Ovary (tissue), 9 donors: ENCODE results near the gene NELFB. TPM values are rescaled to one million over a fixed set of nuclear protein-coding genes. Genes with fewer than 3 reads are reported as not detected.

Experiments
- DNase-seq, 5 donors: peaks; one replicate each; pipeline ENCODE4 v3.0.0-alpha.2; 2019 to 2020
- H3K27ac ChIP-seq, 2 donors: fragments of 200-600 bp; one replicate each; pipeline versions ENCODE4 v1.5.1 to v1.8.0; 2019 to 2022
- H3K27me3 ChIP-seq: fragments of 200-600 bp; one replicate; pipeline ENCODE4 v1.8.0; 2022
- H3K36me3 ChIP-seq: fragments of 200-600 bp; sonication (generic); one replicate; pipeline ENCODE4 v1.5.1; 2019
- H3K4me1 ChIP-seq: one replicate; pipeline ENCODE4 v1.8.1; 2013; ENCODE audit warnings: mild to moderate bottlenecking, moderate library complexity; ENCODE audit not compliant: insufficient read depth
- H3K4me3 ChIP-seq: fragments of 200-600 bp; sonication (generic); one replicate; pipeline ENCODE4 v1.5.1; 2017
- H3K9me3 ChIP-seq, 2 donors: fragments of 200-600 bp in 1 of 2; sonication (generic) in 1 of 2; one replicate each; pipeline versions ENCODE4 v1.5.1 to v1.8.1; 2013 to 2019; ENCODE audit warnings: mild to moderate bottlenecking in 1 of 2, moderate library complexity in 1 of 2
- EP300 ChIP-seq: sonication (generic); formaldehyde crosslinking; IDR thresholded peaks from one replicate; pipeline ENCODE4 v1.6.1; 2017; ENCODE audit warnings: antibody characterized with exemption
- POLR2A ChIP-seq: fragments of 450-650 bp; IDR thresholded peaks from one replicate; pipeline ENCODE4 v1.6.1; 2017; ENCODE audit warnings: antibody characterized with exemption, mild to moderate bottlenecking, moderate library complexity
- WGBS, 3 donors: extraction: QIAGEN DNeasy Blood & Tissue Kit in 1 of 3; methylation state at CpG; one replicate each; pipeline versions ENCODE4 v1.1.5 to v1.1.7; 2013 to 2017; 5-methylcytosine and 5-hydroxymethylcytosine counted together
- intact Hi-C, 4 donors: fragments of 100-400 bp; cut with DNase I; formaldehyde crosslinking; loops; one replicate each; pipeline versions ENCODE4 v1.11.0 to v1.15.1; 2022 to 2023
- polyA plus RNA-seq, 2 donors: library from polyadenylated mRNA; stranded (reverse); fragments of 200-250 nt in 1 of 2; fragments of 350-450 nt in 1 of 2; fragmentation: Illumina TruSeq in 1 of 2; extraction: RNeasy Lipid Tissue Mini Kit (QIAGEN cat#74804) in 1 of 2; gene quantifications; one replicate each; pipeline ENCODE4 v1.2.3, GENCODE V29; 2013 to 2014
- total RNA-seq, 7 donors: library from RNA; depleted of rRNA in 2 of 7; stranded (reverse); fragments of >200 nt in 2 of 7; fragmentation: NEBNext Ultra II Directional in 3 of 7; extraction: Animal tissue kit (Norgen Biotek cat#: 25700) in 3 of 7; gene quantifications; one replicate each; pipeline versions ENCODE4 v1.1.0 to v1.2.4, GENCODE V29; 2016 to 2023
- TF ChIP-seq, protein P1 (sequence below), 3 donors: fragments of 450-650 bp in 2 of 3; fragments of 200-600 bp in 1 of 3; IDR thresholded peaks; one replicate each; pipeline versions ENCODE4 v1.5.1 to v1.8.0; 2016 to 2022; ENCODE audit warnings: antibody characterized with exemption in 3 of 3, mild to moderate bottlenecking in 1 of 3
- donor health status: DM: no; HTN: no; CAD: no; lungs with moderate emphysema.
- donor health status: DM: no; HTN: no; CAD: no.
- donor health status: Bipolar disorder and iron deficiency.
- donor health status: DM: yes; HTN: yes; CAD: no.
- donor health status: DM: no; HTN: no; CAD: no.
- donor health status: DM: yes; HTN: yes; CAD: no.

NELFB gene
- total and polyA plus RNA-seq, 9 donors, result 10.9 to 56.6 (median 44.5) TPM

DNA sequence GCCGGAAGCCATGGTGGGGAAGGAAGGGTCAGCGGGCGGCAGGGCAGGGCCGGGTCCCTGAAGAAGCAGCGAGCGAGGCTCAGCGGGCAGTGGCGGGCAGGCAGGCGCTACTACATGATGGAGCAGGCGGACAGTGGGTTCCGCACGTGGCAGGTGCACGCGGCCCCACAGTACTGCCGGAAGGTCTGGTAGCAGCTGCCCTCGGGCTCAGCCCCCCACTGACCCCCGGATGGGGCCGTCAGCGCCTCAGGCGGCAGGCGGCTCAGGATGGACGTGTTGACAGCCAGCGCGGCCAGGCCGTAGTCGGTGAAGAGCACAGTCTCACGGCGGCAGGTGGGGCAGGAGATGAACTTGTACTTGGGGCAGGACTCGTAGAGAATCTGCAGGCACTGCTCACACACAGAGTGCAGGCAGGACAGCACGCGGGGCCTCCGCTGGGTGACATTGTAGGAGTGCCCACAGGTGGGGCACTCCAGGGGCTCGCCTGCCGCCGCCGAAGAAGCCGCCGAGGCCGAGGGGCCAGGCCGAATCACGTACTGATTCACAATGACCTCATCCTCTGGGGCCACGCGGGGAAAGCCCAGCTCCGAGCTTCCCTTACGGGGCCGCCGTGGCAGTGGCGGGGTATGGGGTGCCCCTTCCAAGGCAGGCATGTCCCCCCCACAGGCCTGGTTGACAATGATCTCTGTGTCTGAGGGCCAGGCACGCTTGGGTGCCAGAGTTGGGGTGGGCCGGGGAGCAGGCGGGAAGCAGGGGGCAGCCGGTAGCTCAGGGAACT, 34.6 kb upstream of the NELFB start:
- H3K27me3 ChIP-seq, result no peaks in the 10 kb centered on the region
- no peak for TF ChIP-seq EP300
- no peak for TF ChIP-seq POLR2A
- TF ChIP-seq, protein P1, sequence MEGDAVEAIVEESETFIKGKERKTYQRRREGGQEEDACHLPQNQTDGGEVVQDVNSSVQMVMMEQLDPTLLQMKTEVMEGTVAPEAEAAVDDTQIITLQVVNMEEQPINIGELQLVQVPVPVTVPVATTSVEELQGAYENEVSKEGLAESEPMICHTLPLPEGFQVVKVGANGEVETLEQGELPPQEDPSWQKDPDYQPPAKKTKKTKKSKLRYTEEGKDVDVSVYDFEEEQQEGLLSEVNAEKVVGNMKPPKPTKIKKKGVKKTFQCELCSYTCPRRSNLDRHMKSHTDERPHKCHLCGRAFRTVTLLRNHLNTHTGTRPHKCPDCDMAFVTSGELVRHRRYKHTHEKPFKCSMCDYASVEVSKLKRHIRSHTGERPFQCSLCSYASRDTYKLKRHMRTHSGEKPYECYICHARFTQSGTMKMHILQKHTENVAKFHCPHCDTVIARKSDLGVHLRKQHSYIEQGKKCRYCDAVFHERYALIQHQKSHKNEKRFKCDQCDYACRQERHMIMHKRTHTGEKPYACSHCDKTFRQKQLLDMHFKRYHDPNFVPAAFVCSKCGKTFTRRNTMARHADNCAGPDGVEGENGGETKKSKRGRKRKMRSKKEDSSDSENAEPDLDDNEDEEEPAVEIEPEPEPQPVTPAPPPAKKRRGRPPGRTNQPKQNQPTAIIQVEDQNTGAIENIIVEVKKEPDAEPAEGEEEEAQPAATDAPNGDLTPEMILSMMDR (IDR thresholded peaks at IDR 0.05), result no peak
- H3K4me1 ChIP-seq, result peaks cover 11% of the 10 kb centered on the region
- H3K36me3 ChIP-seq, result no peaks in the 10 kb centered on the region
- no peak overlapping the region for H3K4me3 ChIP-seq
- H3K27ac ChIP-seq, result no peak overlapping the region
- WGBS, 3 donors, result 84 to 91% (median 90%) methylated on average over 50 to 52 of the region's 52 CpGs
- no peak for DNase-seq
- intact Hi-C loops, result loop anchor here in 1 of 4 donors (10.0 kb wide), 1 partner anchor 436 kb away; no protein-coding TSS in a partner anchor
- no peaks in the 10 kb centered on the region for H3K9me3 ChIP-seq

DNA sequence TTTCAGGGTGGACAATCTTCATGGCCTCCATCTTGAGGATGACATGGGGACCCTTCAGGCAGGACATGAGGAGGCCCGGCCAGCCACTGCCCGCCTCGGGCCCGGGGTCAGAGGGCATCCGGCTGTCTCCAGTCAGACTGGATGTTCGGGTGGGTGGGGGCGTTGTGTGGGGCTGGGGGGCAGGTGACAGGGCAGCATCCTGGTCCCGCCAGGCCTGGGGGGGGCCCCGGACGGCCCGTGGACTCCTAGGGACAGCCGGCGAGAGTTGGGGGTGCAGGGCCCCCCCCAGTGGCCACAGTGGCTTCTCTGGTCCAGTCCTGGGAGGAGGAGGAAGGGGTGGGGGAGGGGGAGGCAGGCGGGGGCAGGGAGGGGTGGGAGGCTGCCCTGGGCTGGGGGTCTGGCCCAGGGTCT, 34.0 kb upstream of the NELFB start:
- intact Hi-C loops, result loop anchor here in 1 of 4 donors (10.0 kb wide), 1 partner anchor 436 kb away; no protein-coding TSS in a partner anchor
- peaks cover 11% of the 10 kb centered on the region for H3K4me1 ChIP-seq
- H3K9me3 ChIP-seq, result no peaks in the 10 kb centered on the region
- no peaks in the 10 kb centered on the region for H3K36me3 ChIP-seq
- no peak for DNase-seq
- H3K4me3 ChIP-seq, result no peak overlapping the region
- H3K27me3 ChIP-seq, result no peaks in the 10 kb centered on the region
- TF ChIP-seq POLR2A (no peak), EP300 (no peak)
- TF ChIP-seq, protein P1 (IDR thresholded peaks at IDR 0.05), result no peak
- H3K27ac ChIP-seq, result no peak overlapping the region
- WGBS, 3 donors, result 56 to 80% (median 67%) methylated on average over 3 to 14 of the region's 14 CpGs

DNA sequence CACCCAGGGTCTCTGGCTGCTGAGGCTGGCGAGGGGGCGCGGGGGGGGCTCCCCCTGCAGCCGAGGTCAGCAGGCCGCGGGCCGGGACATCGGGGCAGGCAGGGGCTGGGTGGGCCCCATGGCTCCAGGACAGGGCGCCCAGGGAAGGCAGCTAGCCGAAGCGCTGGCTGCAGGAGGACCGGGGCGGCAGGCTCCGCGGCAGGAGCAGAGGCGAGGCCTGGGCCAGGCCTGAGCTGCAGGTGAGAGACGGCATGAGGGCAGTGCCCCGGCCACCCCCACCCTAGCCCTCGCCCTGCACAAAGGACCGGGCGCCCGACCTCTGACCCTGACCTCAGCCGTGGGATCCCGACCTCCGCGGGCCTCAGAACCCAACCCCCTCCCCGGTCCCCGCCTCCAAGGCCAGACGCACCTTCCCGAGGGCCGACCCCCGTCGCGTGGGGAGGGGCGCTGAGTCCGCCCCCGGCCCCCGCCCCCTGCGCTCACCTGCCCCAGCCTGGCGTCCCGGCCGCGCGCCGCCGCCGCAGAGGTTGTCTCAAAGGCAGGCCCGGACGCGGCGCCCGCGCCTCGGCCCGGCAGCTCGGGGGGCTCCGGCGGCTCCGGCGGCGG, 33.5 kb upstream of the NELFB start:
- peaks cover 11% of the 10 kb centered on the region for H3K4me1 ChIP-seq
- H3K27me3 ChIP-seq, result no peaks in the 10 kb centered on the region
- WGBS, 3 donors, result 5 to 8% (median 8%) methylated on average over 19 to 61 of the region's 61 CpGs
- intact Hi-C loops, result loop anchor here in 1 of 4 donors (10.0 kb wide), 1 partner anchor 437 kb away; no protein-coding TSS in a partner anchor
- no peak for DNase-seq
- no peak overlapping the region for H3K27ac ChIP-seq
- H3K4me3 ChIP-seq, result peak overlapping the region; percentile 35
- H3K36me3 ChIP-seq, result no peaks in the 10 kb centered on the region
- TF ChIP-seq EP300 (no peak), POLR2A (no peak)
- TF ChIP-seq, protein P1 (IDR thresholded peaks at IDR 0.05), result no peak
- no peaks in the 10 kb centered on the region for H3K9me3 ChIP-seq

DNA sequence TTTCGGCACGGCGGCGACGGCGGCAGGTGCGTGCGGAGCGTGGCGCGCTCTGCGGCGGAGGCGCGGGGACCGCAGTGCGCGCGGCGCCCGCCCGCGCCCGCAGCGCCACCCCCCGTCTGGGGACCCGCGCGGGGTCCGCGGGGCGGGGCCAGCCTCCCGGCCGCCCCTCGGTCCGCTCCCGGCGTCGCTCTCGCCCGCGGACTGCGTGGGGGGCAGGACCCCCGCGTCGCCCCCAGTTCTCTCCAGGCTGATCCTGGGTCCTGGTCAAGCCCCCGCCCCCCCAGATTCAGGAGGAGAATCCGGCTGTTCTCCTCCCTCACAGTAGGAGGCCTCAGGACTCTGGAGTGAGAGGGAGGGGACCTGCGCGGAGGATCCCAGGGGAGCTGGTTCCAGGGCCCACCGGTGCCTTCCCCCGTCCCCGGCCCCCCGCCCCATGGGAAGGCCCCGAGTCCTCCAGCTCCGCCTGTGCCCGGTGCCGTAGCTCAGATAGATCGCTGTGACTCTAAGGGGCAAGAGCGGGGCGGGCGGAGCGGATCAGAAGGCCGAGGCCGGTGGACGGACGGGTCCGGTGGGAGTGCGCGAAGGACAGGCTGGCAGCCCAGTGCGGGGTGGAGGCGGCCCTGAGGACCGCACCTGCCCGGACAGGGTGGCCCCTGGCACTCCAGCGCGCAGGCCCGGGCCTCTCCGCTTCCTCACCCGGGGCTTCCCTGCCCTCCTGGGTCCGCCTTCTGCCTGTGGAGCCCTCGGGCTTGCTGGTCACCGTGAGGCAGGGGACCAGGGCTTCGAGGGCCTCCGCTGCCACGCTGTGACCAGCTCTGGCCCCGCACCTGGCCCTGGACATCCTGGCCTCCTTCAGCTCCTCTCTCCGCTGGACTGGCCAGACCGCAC, 32.7 kb upstream of the NELFB start, which contains the start of gene RNF208:
Gene RNF208, minus strand, starts transcription at position 51 of the 888 bp plus-strand sequence. CDS start 1,028 bp downstream, outside the sequence.
- no peak for TF ChIP-seq EP300
- TF ChIP-seq, protein P1 (IDR thresholded peaks at IDR 0.05), result no peak
- no peak for TF ChIP-seq POLR2A
- H3K4me3 ChIP-seq, result peak within 1 kb of the TSS; percentile 47
- peak within 1 kb of the TSS in 1 of 2 donors; percentile 62 for H3K27ac ChIP-seq
- H3K27me3 ChIP-seq, result no peaks in the 10 kb centered on the region
- H3K9me3 ChIP-seq, result no peaks in the 10 kb centered on the region
- peak in 1 of 5 donors; percentile 49 for DNase-seq
- intact Hi-C loops, result loop anchor here in 1 of 4 donors (10.0 kb wide), 1 partner anchor 438 kb away; no protein-coding TSS in a partner anchor
- no peaks in the 10 kb centered on the region for H3K36me3 ChIP-seq
- WGBS, 3 donors, result 3 to 13% (median 5%) methylated on average over 39 to 88 of the region's 88 CpGs
- peaks cover 11% of the 10 kb centered on the region for H3K4me1 ChIP-seq
